A549 (cell line): ENCODE results near the gene FPR2. TPM values are rescaled to one million over a fixed set of nuclear protein-coding genes. Genes with fewer than 3 reads are reported as not detected.

ENCODE experiments used
- ATAC-seq, 2 experiments: fragments of 200-7000 bp in 1 of 2; fragments of >200 bp in 1 of 2; cut with Nextera tagmentation in 1 of 2; cut with Tn5 transposase in 1 of 2; 3 replicates each; pipeline versions ENCODE4 v1.8.0 to v1.9.1; 2018 to 2020; ENCODE audit warnings: mild to moderate bottlenecking in 1 of 2, moderate library complexity in 1 of 2
- CTCF ChIA-PET: fragments of 300-600 bp; sonication (Branson Sonifier 250); formaldehyde crosslinking; extraction: SDS; loops from one replicate; lab custom pipeline; 2021; ENCODE audit warnings: antibody characterized with exemption, inconsistent platforms; lab: Yijun Ruan, JAX
- POLR2A ChIA-PET: fragments of 350-600 bp; formaldehyde crosslinking; extraction: SDS; loops from one replicate; lab custom pipeline; 2021; ENCODE audit warnings: antibody characterized with exemption, inconsistent platforms; lab: Yijun Ruan, JAX
- DNase-seq, 2 experiments: peaks; one replicate each; pipeline versions ENCODE4 v3.0.0 to v3.0.0-alpha.2; 2011 to 2016; ENCODE audit warnings: low read depth in 1 of 2, low spot score in 1 of 2
- FAIRE-seq: peaks from 2 replicates; lab custom pipeline; 2011; peaks lifted over from hg19 to GRCh38; lab: Jason Lieb, UNC
- H3K27ac ChIP-seq, 2 experiments: fragments of >200 bp; sonication (Bioruptor Twin); formaldehyde crosslinking; 3 replicates each; pipeline ENCODE4 v1.5.1; 2016 to 2017
- H3K4me1 ChIP-seq: fragments of >200 bp; sonication (Bioruptor Twin); formaldehyde crosslinking; 3 replicates; pipeline ENCODE4 v1.6.1; 2016
- H3K4me2 ChIP-seq: fragments of >200 bp; sonication (Bioruptor Twin); formaldehyde crosslinking; 3 replicates; pipeline ENCODE4 v1.6.1; 2016
- H3K4me3 ChIP-seq: fragments of >200 bp; sonication (Bioruptor Twin); formaldehyde crosslinking; 3 replicates; pipeline ENCODE4 v1.5.1; 2016
- H3K9me3 ChIP-seq: fragments of >200 bp; sonication (Bioruptor Twin); formaldehyde crosslinking; 3 replicates; pipeline ENCODE4 v1.6.1; 2016
- BHLHE40 ChIP-seq: IDR thresholded peaks from 2 replicates; pipeline ENCODE4 v1.6.1; 2012; ENCODE audit warnings: low read depth, low read length, inconsistent platforms
- CBX8 ChIP-seq: fragments of 200-600 bp; sonication (generic); IDR thresholded peaks from 2 replicates; pipeline ENCODE4 v1.6.1; 2016
- EHF ChIP-seq: fragments of 250-450 bp; sonication (Bioruptor Pico); IDR thresholded peaks from 2 replicates; pipeline ENCODE4 v1.5.0; 2020; ENCODE audit warnings: mild to moderate bottlenecking
- EHMT2 ChIP-seq: fragments of 200-600 bp; sonication (generic); IDR thresholded peaks from 2 replicates; pipeline ENCODE4 v1.6.1; 2016; ENCODE audit warnings: antibody characterized with exemption, low read depth, mild to moderate bottlenecking, moderate library complexity
- ESRRA ChIP-seq: fragments of 150-350 bp; IDR thresholded peaks from 2 replicates; pipeline ENCODE4 v1.6.1; 2014; ENCODE audit warnings: mild to moderate bottlenecking, low read length, borderline replicate concordance
- GATA3 ChIP-seq: IDR thresholded peaks from 2 replicates; pipeline ENCODE4 v1.6.1; 2012; ENCODE audit warnings: borderline replicate concordance
- HEYL ChIP-seq: fragments of 250-450 bp; sonication (Bioruptor Pico); IDR thresholded peaks from 2 replicates; pipeline ENCODE4 v1.8.0; 2021; ENCODE audit warnings: mild to moderate bottlenecking, moderate library complexity
- HOXA7 ChIP-seq: fragments of 250-450 bp; sonication (Bioruptor Pico); IDR thresholded peaks from 2 replicates; pipeline ENCODE4 v1.5.0; 2020; ENCODE audit warnings: mild to moderate bottlenecking, moderate library complexity
- KDM5A ChIP-seq: fragments of 200-600 bp; sonication (generic); IDR thresholded peaks from 2 replicates; pipeline ENCODE4 v1.6.1; 2016; ENCODE audit warnings: antibody characterized with exemption, mild to moderate bottlenecking
- MAFK ChIP-seq: fragments of 450-650 bp; IDR thresholded peaks from 2 replicates; pipeline ENCODE4 v1.6.1; 2014; ENCODE audit not compliant: partially characterized antibody
- MYC ChIP-seq: IDR thresholded peaks from 2 replicates; pipeline ENCODE4 v1.6.1; 2012; ENCODE audit warnings: mild to moderate bottlenecking, inconsistent platforms, low read length, improper control_type of control experiment, borderline replicate concordance
- RNF2 ChIP-seq: fragments of 200-600 bp; sonication (generic); IDR thresholded peaks from 2 replicates; pipeline ENCODE4 v1.6.1; 2016; ENCODE audit warnings: low read depth, mild to moderate bottlenecking, antibody characterized with exemption, moderate library complexity, borderline replicate concordance
- SMC3 ChIP-seq: fragments of >200 bp; sonication (Bioruptor Twin); formaldehyde crosslinking; IDR thresholded peaks from 3 replicates; pipeline ENCODE4 v1.6.1; 2018; ENCODE audit warnings: inconsistent platforms
- SREBF2 ChIP-seq: fragments of 450-650 bp; IDR thresholded peaks from 2 replicates; pipeline ENCODE4 v1.6.1; 2014; ENCODE audit warnings: mild to moderate bottlenecking, moderate library complexity
- TP53 ChIP-seq: fragments of 250-450 bp; sonication (Bioruptor Pico); IDR thresholded peaks from 2 replicates; pipeline ENCODE4 v1.5.0; 2021; ENCODE audit warnings: mild to moderate bottlenecking, moderate library complexity
- ZNF302 ChIP-seq: fragments of 250-450 bp; sonication (Bioruptor Pico); IDR thresholded peaks from 2 replicates; pipeline ENCODE4 v1.9.0; 2021; ENCODE audit warnings: inconsistent platforms, mild to moderate bottlenecking, moderate library complexity
- WGBS: methylation state at CpG from one replicate; pipeline ENCODE4 v1.1.6; 2017; ENCODE audit errors: missing lambda C conversion rate; 5-methylcytosine and 5-hydroxymethylcytosine counted together
- polyA plus RNA-seq, 4 experiments: library from polyadenylated mRNA; depleted of rRNA in 3 of 4; stranded (reverse); fragments of >200 nt; fragmentation: RNase III in 1 of 4; extraction: RNeasy Plus Mini Kit Qiagen cat#74134 plus additional on column Dnase treatment in 1 of 4; gene quantifications; 2 replicates in 3 of 4; 3 replicates in 1 of 4; pipeline ENCODE4 v1.2.3, GENCODE V29; 2011 to 2017
- TF ChIP-seq, protein P1 (sequence below): IDR thresholded peaks from 2 replicates; pipeline ENCODE4 v1.6.1; 2012; ENCODE audit warnings: low read depth, borderline replicate concordance
- TF ChIP-seq, protein P2 (sequence below): fragments of 150-350 bp; IDR thresholded peaks from 2 replicates; pipeline ENCODE4 v1.6.1; 2014; ENCODE audit warnings: low read depth, mild to moderate bottlenecking, low read length
- TF ChIP-seq, protein P3 (sequence below): fragments of 200-600 bp; sonication (generic); IDR thresholded peaks from 2 replicates; pipeline ENCODE4 v1.6.1; 2016; ENCODE audit warnings: antibody characterized with exemption, mild to moderate bottlenecking, moderate library complexity
- TF ChIP-seq, protein P4 (sequence below): fragments of >200 bp; sonication (Bioruptor Twin); formaldehyde crosslinking; IDR thresholded peaks from 3 replicates; pipeline ENCODE4 v1.6.1; 2016

FPR2 gene
- polyA plus RNA-seq, 2 of the 4 experiments (the other 2 are of a cell fraction), result not detected

DNA sequence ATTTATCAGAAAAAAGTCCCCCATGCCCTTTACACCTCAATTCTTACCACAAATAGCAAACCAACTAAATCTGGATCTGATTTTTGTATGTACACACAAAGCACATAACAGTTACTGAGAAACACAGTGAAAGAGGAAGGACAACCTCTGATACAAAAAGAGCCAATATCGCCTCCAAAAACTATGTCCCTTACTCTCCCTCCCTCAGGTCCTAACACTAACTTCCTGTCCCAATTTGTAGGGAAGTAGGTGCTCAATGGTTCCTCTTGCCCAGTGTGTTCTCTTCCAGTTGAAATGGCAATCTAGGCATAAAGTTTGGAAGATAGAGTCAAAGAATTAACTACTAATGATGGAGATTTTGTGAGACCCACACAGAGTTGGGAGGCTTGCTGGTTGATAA lies 18.2 kb downstream of the FPR2 start:
- CTCF ChIA-PET, result interaction anchor here (1.8 kb wide), 1 partner anchor 119 kb away, joined by 6 read pairs; no protein-coding TSS in a partner anchor
- ATAC-seq, result no peak

DNA sequence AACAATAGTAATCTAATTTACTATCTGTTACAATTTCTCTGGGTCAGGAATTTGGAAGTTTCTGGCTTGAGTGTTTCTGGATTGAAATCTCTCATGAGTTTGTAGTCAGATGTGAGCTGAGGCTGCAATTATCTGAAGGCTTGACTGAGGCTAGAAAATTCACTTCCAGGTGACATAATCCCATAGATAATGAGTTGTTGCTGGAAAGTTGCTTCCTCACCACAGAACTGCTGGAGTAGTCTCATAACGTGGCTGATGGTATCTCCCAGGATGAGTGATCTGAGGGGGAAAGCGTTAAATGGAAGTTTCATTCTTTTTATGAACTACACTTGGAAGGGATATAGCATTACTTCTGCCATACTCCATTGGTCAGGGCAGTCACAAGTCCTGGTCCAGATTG lies 18.7 kb downstream of the FPR2 start:
- Histone ChIP-seq H3K4me1 (no peaks in the 10 kb centered on the region), H3K4me2 (no peak overlapping the region), H3K9me3 (peaks cover 17% of the 10 kb centered on the region; the same call in 2 of the 3 replicates), H3K27ac (no peak overlapping the region), H3K4me3 (no peak overlapping the region)
- 0% methylated on average over 2 of the region's 2 CpGs for WGBS
- ChIA-PET POLR2A (no interaction called here), CTCF (no interaction called here)
- DNase-seq (no peak), ATAC-seq (no peak), FAIRE-seq (no peak)
- TF ChIP-seq GATA3 (no peak), MYC (no peak), HOXA7 (CRISPR knock-in tag) (no peak), SMC3 (no peak), KDM5A (no peak), SREBF2 (no peak), ESRRA (no peak), CBX8 (no peak), HEYL (CRISPR knock-in tag) (no peak), TP53 (CRISPR knock-in tag) (no peak), ZNF302 (no peak), EHMT2 (no peak), RNF2 (no peak), MAFK (no peak), BHLHE40 (no peak)
- TF ChIP-seq, protein P1, sequence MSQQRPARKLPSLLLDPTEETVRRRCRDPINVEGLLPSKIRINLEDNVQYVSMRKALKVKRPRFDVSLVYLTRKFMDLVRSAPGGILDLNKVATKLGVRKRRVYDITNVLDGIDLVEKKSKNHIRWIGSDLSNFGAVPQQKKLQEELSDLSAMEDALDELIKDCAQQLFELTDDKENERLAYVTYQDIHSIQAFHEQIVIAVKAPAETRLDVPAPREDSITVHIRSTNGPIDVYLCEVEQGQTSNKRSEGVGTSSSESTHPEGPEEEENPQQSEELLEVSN, result no peak
- TF ChIP-seq, protein P2, sequence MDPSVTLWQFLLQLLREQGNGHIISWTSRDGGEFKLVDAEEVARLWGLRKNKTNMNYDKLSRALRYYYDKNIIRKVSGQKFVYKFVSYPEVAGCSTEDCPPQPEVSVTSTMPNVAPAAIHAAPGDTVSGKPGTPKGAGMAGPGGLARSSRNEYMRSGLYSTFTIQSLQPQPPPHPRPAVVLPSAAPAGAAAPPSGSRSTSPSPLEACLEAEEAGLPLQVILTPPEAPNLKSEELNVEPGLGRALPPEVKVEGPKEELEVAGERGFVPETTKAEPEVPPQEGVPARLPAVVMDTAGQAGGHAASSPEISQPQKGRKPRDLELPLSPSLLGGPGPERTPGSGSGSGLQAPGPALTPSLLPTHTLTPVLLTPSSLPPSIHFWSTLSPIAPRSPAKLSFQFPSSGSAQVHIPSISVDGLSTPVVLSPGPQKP, result no peak
- TF ChIP-seq, protein P3, sequence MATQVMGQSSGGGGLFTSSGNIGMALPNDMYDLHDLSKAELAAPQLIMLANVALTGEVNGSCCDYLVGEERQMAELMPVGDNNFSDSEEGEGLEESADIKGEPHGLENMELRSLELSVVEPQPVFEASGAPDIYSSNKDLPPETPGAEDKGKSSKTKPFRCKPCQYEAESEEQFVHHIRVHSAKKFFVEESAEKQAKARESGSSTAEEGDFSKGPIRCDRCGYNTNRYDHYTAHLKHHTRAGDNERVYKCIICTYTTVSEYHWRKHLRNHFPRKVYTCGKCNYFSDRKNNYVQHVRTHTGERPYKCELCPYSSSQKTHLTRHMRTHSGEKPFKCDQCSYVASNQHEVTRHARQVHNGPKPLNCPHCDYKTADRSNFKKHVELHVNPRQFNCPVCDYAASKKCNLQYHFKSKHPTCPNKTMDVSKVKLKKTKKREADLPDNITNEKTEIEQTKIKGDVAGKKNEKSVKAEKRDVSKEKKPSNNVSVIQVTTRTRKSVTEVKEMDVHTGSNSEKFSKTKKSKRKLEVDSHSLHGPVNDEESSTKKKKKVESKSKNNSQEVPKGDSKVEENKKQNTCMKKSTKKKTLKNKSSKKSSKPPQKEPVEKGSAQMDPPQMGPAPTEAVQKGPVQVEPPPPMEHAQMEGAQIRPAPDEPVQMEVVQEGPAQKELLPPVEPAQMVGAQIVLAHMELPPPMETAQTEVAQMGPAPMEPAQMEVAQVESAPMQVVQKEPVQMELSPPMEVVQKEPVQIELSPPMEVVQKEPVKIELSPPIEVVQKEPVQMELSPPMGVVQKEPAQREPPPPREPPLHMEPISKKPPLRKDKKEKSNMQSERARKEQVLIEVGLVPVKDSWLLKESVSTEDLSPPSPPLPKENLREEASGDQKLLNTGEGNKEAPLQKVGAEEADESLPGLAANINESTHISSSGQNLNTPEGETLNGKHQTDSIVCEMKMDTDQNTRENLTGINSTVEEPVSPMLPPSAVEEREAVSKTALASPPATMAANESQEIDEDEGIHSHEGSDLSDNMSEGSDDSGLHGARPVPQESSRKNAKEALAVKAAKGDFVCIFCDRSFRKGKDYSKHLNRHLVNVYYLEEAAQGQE, result no peak
- TF ChIP-seq, protein P4, sequence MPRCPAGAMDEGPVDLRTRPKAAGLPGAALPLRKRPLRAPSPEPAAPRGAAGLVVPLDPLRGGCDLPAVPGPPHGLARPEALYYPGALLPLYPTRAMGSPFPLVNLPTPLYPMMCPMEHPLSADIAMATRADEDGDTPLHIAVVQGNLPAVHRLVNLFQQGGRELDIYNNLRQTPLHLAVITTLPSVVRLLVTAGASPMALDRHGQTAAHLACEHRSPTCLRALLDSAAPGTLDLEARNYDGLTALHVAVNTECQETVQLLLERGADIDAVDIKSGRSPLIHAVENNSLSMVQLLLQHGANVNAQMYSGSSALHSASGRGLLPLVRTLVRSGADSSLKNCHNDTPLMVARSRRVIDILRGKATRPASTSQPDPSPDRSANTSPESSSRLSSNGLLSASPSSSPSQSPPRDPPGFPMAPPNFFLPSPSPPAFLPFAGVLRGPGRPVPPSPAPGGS, result no peak

More for the DNA sequence above, 18.2 kb downstream of the FPR2 start:
- FAIRE-seq, result no peak
- Histone ChIP-seq H3K27ac (no peak overlapping the region), H3K4me2 (no peak overlapping the region), H3K9me3 (peaks cover 17% of the 10 kb centered on the region; the same call in 2 of the 3 replicates), H3K4me1 (no peaks in the 10 kb centered on the region), H3K4me3 (no peak overlapping the region)
- no peak for DNase-seq
- POLR2A ChIA-PET, result no interaction called here
- 0% methylated on average over 1 of the region's 1 CpG for WGBS
- no peak for TF ChIP-seq EHF (CRISPR knock-in tag)
- TF ChIP-seq, protein P3, result no peak
